Mesenteric fat pad (tissue), 1 donor: Measurements from ENCODE around the gene RNF43. TPM values are rescaled to one million over a fixed set of nuclear protein-coding genes. Genes with fewer than 3 reads are reported as not detected.

ENCODE experiments used
- total RNA-seq: library from RNA; stranded (reverse); fragmentation: NEBNext Ultra II Directional; extraction: Animal tissue kit (Norgen Biotek cat#: 25700); gene quantifications from one replicate; pipeline ENCODE4 v1.2.1, GENCODE V29; 2021
- donor health status: DM: yes; HTN: yes; CAD: no.

RNF43 gene
- total RNA-seq, 1 donor from 2014 or later: not detected

Other genes with a start within 250 kb of the RNF43 start
- not detected for gene EPX, start 224.8 kb downstream of the RNF43 start, total RNA-seq
- 9.6 TPM for gene MKS1, start 198.3 kb downstream of the RNF43 start, total RNA-seq
- gene LPO, start 178.9 kb downstream of the RNF43 start, total RNA-seq: not detected
- gene MPO, start 136.6 kb downstream of the RNF43 start, total RNA-seq: 0.35 TPM
- 1.3 TPM for gene TSPOAP1, start 88.7 kb downstream of the RNF43 start, total RNA-seq
- gene SUPT4H1, start 65.3 kb downstream of the RNF43 start, total RNA-seq: 61.9 TPM
- 0.06 TPM for gene HSF5, start 70.9 kb upstream of the RNF43 start, total RNA-seq
- 38.1 TPM for gene MTMR4, start 97.1 kb upstream of the RNF43 start, total RNA-seq